ENCODE measurements around the gene C2CD4A. TPM values are rescaled to one million over a fixed set of nuclear protein-coding genes. Genes with fewer than 3 reads are reported as not detected.

C2CD4A gene
- total RNA-seq, 1 donor from 2014 or later: not detected

- ATAC-seq (ENCODE audit: low read depth) (no peak), DNase-seq (no peak)
- no peak overlapping the region for H3K4me3 Mint-ChIP-seq
- intact Hi-C loops (cut with micrococcal nuclease): no loop called here
- no peak for TF ChIP-seq CTCF (IDR thresholded peaks at IDR 0.05)
- ChIA-PET POLR2A (no interaction called here), CTCF (no interaction called here)
- H3K9me3 Mint-ChIP-seq: no peaks in the 10 kb centered on the region
- no peak overlapping the region for H3K27ac Mint-ChIP-seq
- no peaks in the 10 kb centered on the region for H3K36me3 Mint-ChIP-seq (ENCODE audit: low read depth)
- peaks cover 5% of the 10 kb centered on the region for H3K27me3 Mint-ChIP-seq
- no peaks in the 10 kb centered on the region for H3K4me1 Mint-ChIP-seq
Observed at GRCh38 chr15:62090988-62091387, 24.2 kb downstream of the C2CD4A start.

DNA sequence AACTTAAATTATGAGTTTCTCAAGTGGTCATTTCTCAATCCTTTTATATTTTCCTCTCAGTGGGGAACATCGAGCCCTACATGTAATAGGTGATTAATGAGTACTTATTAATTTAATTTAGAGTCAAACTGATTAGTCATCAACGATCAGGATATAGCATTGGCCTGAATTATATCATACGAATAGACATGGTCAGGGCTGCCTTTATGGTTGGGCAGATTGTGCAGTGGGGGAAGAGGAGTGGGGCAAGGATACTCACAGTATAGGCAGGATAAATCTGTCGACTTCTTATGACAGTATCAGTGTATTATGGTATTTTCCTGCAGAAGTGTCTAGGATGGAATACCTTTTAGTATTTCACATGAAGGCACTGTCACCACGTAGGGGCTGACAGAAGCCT lies 27.0 kb downstream of the C2CD4A start:
- CTCF ChIA-PET: no interaction called here
- H3K27ac Mint-ChIP-seq: no peak overlapping the region

GRCh38 chr15:62094388-62094787 lies 27.6 kb downstream of the C2CD4A start:
- peaks cover 14% of the 10 kb centered on the region for H3K27me3 Mint-ChIP-seq
- CTCF ChIA-PET: interaction anchor here (0.6 kb wide), 1 partner anchor 325 kb away, joined by 4 read pairs; no protein-coding TSS in a partner anchor
- TF ChIP-seq CTCF (IDR thresholded peaks at IDR 0.05): no peak
- POLR2A ChIA-PET: interaction anchor here (0.7 kb wide), 1 partner anchor 34 kb away, joined by 3 read pairs; no protein-coding TSS in a partner anchor
- no peak for DNase-seq
- no peak for ATAC-seq (ENCODE audit: low read depth)
- H3K4me1 Mint-ChIP-seq: no peaks in the 10 kb centered on the region
- no peaks in the 10 kb centered on the region for H3K9me3 Mint-ChIP-seq
- intact Hi-C loops (cut with micrococcal nuclease): no loop called here
- H3K36me3 Mint-ChIP-seq (ENCODE audit: low read depth): no peaks in the 10 kb centered on the region
- H3K4me3 Mint-ChIP-seq: no peak overlapping the region
- no peak overlapping the region for H3K27ac Mint-ChIP-seq

More for the DNA sequence above, 27.0 kb downstream of the C2CD4A start:
- no peak for TF ChIP-seq CTCF (IDR thresholded peaks at IDR 0.05)
- POLR2A ChIA-PET: interaction anchor here (0.7 kb wide), 1 partner anchor 33 kb away, joined by 3 read pairs; no protein-coding TSS in a partner anchor
- DNase-seq (no peak), ATAC-seq (ENCODE audit: low read depth) (no peak)
- H3K4me3 Mint-ChIP-seq: no peak overlapping the region
- H3K36me3 Mint-ChIP-seq (ENCODE audit: low read depth): no peaks in the 10 kb centered on the region
- no peaks in the 10 kb centered on the region for H3K4me1 Mint-ChIP-seq
- H3K9me3 Mint-ChIP-seq: no peaks in the 10 kb centered on the region
- H3K27me3 Mint-ChIP-seq: peaks cover 9% of the 10 kb centered on the region
- intact Hi-C loops (cut with micrococcal nuclease): no loop called here

GRCh38 chr15:62099094-62099601 lies 32.4 kb downstream of the C2CD4A start:
- H3K36me3 Mint-ChIP-seq (ENCODE audit: low read depth): no peaks in the 10 kb centered on the region
- POLR2A ChIA-PET: no interaction called here
- H3K4me3 Mint-ChIP-seq: no peak overlapping the region
- peaks cover 12% of the 10 kb centered on the region for H3K27me3 Mint-ChIP-seq
- no peak overlapping the region for H3K27ac Mint-ChIP-seq
- no peak for DNase-seq
- ATAC-seq (ENCODE audit: low read depth): no peak
- CTCF ChIA-PET: no interaction called here
- TF ChIP-seq CTCF (IDR thresholded peaks at IDR 0.05): no peak
- no peaks in the 10 kb centered on the region for H3K4me1 Mint-ChIP-seq
- no peaks in the 10 kb centered on the region for H3K9me3 Mint-ChIP-seq
- intact Hi-C loops (cut with micrococcal nuclease): no loop called here

DNA sequence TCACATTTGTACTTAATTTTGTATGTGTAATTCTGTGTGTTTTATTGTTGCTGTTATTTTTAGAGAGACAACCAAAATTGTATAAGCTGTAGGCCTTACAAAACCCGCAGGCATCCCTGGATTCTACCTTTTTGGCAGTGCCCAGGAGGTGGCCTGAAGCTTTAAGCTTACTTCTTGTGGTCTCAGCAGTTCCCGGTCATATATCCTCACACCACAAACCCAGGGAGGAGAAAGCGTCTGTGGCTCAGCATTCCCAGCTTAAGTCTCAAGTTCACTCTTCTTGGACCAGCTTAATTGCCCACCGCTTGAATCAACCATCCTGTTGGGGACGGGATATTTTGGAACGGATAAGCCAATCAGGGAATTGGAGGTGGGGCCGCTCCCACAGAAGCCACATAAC lies 36.7 kb downstream of the C2CD4A start:
- POLR2A ChIA-PET: no interaction called here
- H3K4me3 Mint-ChIP-seq: no peak overlapping the region
- no peaks in the 10 kb centered on the region for H3K36me3 Mint-ChIP-seq (ENCODE audit: low read depth)
- TF ChIP-seq CTCF (IDR thresholded peaks at IDR 0.05): no peak
- H3K27ac Mint-ChIP-seq: no peak overlapping the region
- DNase-seq (no peak), ATAC-seq (ENCODE audit: low read depth) (no peak)
- CTCF ChIA-PET: no interaction called here
- no peaks in the 10 kb centered on the region for H3K9me3 Mint-ChIP-seq
- peaks cover 13% of the 10 kb centered on the region for H3K27me3 Mint-ChIP-seq
- H3K4me1 Mint-ChIP-seq: no peaks in the 10 kb centered on the region
- intact Hi-C loops (cut with micrococcal nuclease): no loop called here

Data from activated B cell treated with CpG ODN at 0.5 μM for 24 hours (primary cell).